NCI-H2029 (cell line): ENCODE results near the gene EEF1AKMT4.

Experiments
- DNase-seq: peaks from one replicate; lab custom pipeline; 2025; lab: John Stamatoyannopoulos, UW

The EEF1AKMT4 gene

DNA sequence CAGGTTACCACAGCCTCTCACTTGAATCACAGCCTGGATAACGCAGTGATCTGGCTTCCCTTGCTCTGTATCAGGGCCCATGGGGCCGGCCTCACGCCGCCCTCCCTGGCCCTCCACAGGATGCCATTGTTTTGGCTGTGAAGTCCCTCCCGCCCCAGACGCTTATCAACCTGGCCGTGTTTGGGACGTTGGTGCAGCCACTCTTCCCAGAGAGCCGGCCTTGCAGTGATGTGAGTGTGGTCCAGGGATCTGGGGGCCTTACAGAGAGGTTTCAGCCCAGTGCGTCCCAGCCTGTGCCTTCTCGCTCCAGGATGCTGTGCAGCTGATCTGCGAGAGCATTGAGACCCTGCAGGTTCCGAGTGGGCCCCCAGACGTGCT is 13.4 kb upstream of the EEF1AKMT4 start:
- no peak for DNase-seq

GRCh38 chr3:184236636-184237035 is 12.8 kb upstream of the EEF1AKMT4 start:
- DNase-seq, result no peak

DNA sequence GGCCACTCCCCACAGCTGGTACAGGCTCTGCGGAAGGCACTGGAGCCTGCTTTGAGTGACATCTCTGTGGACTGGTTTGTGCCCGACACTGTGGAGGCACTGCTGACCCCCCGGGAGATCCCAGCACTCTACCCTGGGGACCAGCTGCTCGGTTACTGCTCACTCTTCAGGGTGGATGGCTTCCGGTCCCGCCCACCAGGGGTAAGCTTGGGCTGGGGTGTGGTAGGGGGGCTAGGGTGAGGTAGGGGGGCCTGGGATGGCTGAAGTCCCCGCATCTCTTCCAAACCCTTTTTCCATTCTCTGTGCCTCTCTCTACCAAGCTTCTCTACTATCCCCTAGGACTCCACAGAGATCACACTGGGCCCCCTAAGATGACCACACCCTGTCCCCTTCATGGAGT is 12.3 kb upstream of the EEF1AKMT4 start:
- DNase-seq, result no peak

DNA sequence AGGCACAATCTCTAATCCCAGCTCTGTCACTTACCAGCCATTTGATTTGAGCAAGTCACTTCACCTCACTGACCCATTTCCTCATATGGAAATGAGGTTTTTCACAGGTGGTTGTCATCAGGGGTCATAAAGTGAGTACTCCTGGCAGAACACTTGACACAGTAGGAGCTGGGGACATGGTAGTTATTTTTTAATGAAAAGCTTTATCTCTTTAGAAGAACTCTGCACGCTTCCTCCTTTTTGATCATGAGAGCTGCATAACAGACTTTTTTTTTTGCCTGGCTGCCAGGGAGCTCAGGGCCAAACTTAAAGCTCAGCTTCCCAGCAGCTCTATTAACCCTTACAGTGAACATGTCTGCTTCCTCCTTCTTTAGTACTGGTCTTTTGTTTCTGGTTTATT is 11.7 kb upstream of the EEF1AKMT4 start:
- peak; percentile 28 for DNase-seq

DNA sequence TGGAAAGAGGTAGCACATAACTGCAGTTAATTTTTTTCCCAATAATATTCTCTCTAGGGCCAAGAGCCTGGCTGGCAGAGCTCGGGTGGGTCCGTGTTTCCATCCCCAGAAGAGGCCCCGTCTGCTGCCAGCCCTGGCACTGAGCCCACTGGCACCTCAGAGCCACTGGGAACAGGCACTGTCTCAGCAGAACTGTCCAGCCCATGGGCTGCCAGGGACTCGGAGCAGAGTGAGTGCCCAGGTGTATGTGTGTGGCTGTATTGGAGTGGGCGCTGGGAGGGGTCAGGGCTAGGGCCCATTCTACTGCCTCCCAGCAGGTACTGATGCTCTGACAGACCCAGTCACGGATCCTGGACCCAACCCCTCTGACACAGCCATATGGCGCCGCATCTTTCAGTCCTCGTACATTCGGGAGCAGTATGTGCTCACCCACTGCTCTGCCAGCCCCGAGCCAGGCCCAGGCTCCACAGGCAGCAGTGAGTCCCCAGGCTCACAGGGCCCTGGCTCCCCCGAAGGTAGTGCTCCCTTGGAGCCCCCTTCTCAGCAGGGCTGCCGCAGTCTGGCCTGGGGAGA is 11.1 kb upstream of the EEF1AKMT4 start:
- DNase-seq, result peak; percentile 26

DNA sequence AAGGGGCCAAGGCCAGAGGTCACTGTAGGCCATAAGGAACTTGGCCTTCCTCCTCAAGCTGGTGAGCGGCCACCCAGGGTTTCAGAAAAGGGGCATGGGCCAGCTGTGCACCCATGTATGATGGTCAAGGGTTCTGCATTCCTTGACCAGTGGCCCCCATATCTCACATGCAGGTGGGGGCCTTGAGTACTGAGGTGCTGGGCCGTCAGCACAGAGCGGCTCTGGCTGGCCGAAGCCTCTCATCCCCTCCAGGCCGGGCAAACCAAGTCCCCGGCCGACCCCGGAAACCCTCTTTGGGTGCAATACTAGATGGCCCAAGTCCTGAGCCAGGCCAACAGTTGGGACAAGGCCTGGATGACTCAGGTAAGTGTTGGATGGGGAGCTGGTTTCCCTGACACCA is 10.3 kb upstream of the EEF1AKMT4 start:
- no peak for DNase-seq

GRCh38 chr3:184239708-184240107 is 9.8 kb upstream of the EEF1AKMT4 start:
- no peak for DNase-seq

DNA sequence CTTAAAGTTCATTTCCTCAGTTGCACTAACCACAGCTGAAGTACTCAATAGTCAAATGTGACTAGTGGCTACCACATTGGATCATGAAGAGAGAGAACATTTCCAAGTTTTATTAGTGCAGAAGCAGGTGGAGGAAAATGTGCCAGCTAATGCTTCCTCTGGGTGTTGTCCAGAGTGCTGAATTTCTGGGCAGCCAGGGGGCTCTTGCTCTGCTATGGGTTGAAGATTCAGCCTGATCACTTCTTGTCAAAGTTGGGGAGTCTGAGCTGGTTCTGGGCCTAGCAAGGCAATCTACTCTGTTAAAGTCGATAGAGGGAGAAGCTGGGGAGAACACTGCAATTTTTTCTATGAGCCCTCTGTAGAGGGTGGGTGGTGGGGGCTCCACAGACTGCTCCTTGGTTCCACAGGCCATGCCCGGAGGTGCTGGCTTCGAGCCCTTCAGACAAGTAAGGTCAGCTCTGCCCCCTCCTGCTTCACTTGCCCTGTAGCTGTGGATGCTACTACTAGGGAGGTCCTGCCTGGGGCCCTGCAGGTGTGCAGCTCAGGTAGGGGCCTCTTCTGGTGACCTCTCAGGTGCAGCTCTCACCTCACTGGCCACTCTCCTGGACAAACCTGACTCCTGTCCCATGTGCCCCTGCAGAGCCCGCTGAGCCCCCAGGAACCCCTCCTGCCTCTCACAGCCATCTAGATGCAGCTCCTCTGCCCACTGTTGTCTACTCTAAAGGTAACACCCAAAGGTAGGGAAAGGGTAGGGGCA is 8.9 kb upstream of the EEF1AKMT4 start:
- DNase-seq, result no peak

DNA sequence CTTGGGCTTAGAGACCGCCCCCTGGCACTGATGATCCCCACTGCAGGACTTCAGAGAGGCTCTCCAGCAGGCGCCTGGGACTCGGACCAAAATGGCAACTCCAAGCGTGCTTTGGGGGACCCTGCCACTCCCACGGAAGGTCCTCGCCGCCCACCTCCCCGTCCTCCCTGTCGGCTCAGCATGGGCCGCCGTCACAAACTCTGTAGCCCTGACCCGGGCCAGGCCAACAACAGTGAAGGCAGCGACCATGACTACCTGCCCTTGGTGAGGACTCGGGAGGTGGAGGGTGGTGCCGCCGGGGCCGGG is 8.4 kb upstream of the EEF1AKMT4 start:
- no peak for DNase-seq

GRCh38 chr3:184241447-184242296 is 7.8 kb upstream of the EEF1AKMT4 start:
- DNase-seq, result peak; percentile 85

DNA sequence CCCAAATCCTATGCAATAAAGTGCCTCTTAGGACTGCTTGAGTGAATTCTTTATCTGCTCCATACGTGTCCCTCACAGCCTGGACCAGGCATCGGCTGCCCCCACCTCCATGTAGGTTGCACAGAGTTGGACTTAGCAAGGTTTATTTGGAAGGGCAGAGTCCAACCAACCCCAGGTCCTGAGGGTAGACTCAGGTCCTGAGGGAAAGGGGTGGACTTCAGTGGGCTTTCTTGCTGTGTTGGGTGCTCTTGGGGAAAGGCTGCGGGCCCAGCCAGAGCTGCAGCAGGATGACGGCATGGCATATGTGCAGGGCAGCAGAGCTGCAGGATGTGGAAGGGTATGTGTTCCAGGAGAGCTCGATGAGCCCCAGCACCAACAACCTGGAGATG is 7.2 kb upstream of the EEF1AKMT4 start:
- DNase-seq, result no peak

DNA sequence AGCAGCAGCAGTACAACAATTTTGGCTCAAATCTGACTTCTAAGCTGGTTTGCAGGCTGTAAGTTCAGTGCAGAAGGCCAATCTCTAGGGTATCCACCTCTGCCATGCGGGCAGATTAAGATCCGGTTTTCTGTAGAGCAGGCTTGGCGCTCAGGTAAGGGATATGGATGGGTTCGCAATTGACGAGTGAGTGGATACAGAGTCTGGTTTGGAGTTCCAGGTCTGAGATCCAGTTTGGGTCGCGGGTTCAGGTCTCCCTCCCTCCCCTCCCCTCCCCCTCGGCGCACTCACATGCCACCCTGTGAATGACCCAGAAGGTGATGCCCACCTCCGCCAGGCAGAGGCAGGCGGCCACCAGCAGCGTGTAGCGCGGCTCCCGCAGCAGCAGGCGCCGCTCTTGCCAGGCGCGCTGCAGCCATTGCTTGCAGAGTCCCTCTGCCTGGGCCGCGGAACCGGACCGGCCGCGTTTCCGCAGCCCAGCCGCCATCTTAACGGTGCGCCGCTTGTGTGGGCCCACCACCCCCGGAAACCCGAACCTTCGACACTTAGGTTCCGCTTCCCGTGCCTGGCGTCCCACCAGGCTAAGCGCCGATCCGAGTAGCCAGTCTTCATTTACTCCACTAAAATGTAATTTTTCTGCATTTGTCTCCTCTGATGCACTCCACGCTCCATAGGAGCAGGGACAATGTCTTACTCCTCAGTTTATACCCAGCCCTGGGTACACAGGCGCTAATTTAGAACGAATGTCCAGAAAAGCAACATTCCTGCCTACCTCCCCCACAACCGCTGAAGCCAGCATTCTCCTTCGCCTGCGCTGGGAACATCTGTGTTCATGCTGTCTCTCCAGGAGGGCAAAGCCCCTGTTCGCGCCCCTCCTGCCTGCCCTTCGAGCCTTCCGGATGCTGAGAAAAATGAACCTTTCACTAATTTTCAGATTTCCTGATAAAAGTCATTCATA is 739 bp upstream of the EEF1AKMT4 start, which contains the start of gene ALG3:
Gene ALG3 (minus strand): TSS at position 509 of the 958 bp plus-strand sequence. CDS start 22 bp downstream, at position 487.
- DNase-seq, result peak; percentile 78

DNA sequence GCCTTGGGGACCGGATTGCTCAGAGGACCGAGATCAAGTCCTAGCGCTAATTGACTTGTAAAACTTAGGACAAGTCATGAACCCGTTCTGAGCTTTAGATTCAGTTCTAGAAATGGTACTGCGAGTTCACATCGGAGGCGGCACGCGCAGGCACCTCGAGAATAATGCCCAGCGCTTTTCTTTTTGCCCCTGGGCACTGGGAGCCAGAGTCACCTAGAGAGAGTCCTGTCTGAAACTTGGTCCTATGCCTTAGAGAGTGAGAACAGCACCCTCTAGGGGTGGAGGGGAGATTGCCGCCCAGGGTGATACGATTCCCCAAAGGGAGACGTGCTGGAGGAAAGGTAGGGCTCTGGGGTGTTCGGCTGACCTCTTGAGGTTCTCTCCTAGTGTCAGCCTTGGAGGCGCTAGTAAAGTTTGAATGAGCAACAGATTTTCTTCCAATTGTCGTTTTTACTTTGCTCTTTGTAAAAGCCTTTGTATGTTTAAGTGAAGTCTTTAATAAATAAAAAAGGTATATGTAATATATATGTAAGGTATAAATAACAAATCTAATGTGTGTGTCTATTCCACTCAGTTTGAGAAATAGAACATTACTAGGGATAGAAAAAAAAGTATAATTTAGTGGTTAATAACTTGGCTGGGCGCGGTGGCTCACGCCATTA is 826 bp downstream of the EEF1AKMT4 start:
- DNase-seq, result peak; percentile 88

DNA sequence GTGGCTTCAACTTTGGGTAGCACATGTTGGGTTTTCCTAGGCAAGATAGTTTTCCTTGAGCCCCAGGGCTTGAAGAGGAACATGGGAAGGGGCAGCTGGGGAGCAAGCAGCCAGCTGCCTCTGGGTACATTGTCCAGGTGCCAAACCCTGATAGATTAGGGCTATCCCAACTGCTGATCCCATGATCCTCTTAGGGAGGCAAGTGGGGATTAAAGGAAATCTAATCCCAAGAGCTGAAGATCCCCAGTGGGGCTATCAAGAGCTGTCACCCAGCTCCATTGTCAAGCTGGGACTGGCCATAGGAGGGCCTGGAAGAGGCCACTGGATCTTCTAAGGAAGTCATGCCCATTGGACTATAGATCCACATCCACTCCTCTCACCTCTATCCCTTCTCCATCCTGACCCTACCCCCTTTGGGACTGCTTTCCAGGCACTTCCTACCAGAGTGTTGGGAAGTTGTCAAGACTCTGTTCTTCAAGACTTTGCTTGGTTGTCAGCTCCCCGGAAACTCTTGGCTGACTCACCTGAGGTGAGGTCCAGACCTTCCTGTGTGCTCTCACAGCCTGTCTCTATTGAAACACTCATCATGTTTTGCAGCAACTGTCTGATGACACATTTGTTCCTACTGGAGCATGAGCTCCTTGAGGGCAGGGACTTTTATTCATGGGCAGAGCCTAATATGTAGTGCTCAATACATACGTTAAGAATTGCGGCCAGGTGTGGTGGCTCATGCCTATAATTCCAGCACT is 6.0 kb downstream of the EEF1AKMT4 start:
- no peak for DNase-seq

DNA sequence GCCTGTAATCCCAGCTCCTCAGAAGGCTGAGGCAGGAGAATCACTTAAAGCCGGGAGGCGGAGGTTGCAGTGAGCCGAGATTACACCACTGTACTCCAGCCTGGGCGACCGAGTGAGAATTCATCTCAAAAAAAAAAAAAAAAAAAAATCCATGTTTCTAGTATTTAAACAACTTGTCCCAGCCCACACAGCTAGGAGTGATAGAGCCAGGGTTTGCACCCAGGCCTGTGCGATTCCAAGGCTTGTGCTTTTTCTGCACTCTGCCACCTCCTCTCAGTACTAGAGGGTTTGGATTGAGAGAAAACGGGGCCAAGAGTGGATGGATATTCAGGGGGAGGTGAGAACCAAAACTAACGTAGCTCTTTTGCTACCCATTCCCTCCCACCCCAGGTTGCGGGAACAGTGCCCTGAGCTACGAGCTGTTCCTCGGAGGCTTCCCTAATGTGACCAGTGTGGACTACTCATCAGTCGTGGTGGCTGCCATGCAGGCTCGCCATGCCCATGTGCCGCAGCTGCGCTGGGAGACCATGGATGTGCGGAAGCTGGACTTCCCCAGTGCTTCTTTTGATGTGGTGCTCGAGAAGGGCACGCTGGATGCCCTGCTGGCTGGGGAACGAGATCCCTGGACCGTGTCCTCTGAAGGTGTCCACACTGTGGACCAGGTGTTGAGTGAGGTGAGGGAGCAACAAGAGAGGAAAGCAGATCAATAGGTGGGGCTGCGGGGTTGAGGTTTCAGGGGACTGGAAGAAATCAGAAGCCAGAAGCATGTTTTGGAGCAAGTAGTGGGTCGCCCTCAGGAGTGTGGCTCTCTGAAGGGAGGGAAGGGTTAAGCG is 7.8 kb downstream of the EEF1AKMT4 start:
- no peak for DNase-seq

DNA sequence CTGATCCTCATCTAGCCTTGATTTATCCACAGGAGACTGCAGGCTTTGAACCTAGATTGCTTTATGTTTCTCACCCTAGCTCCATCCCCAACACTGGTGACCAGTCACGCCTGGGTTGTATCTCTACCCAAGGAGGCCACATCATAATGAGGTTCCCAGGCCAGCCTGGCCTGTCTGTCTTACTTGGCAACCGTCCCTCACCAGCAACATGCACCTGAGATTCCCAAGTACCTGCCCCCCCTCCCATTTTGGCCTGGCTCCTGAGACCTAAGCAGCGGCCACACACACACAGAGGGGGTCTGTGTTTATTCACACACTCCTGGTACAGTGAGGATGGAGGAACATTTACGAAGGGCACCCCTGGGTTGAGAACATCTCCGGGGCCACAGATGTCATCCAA is 9.5 kb downstream of the EEF1AKMT4 start:
- DNase-seq, result no peak

- DNase-seq, result no peak
Observed at GRCh38 chr3:184259396-184259877, 10.0 kb downstream of the EEF1AKMT4 start.

GRCh38 chr3:184259878-184260723 is 10.6 kb downstream of the EEF1AKMT4 start:
- DNase-seq, result no peak
